KMS-11 (cell line): Measurements from ENCODE around the gene ASB6.

Source experiments
- H2AFZ ChIP-seq: fragments of 200-600 bp; sonication (generic); 2 replicates; pipeline ENCODE4 v1.6.1; 2016; ENCODE audit warnings: antibody characterized with exemption, mixed run types, low read depth
- H3K27ac ChIP-seq: fragments of 200-600 bp; sonication (generic); 2 replicates; pipeline ENCODE4 v1.6.1; 2016; ENCODE audit warnings: mild to moderate bottlenecking, mixed run types
- H3K27me3 ChIP-seq: fragments of 200-600 bp; sonication (generic); 2 replicates; pipeline ENCODE4 v1.6.1; 2017; ENCODE audit warnings: mild to moderate bottlenecking, low read depth, mixed run types, moderate library complexity; ENCODE audit not compliant: insufficient read depth
- H3K36me3 ChIP-seq: fragments of 200-600 bp; sonication (generic); 2 replicates; pipeline ENCODE4 v1.6.1; 2017; ENCODE audit warnings: mild to moderate bottlenecking, mixed run types; ENCODE audit not compliant: insufficient read depth
- H3K4me1 ChIP-seq: fragments of 200-600 bp; sonication (generic); 2 replicates; pipeline ENCODE4 v1.6.1; 2016; ENCODE audit warnings: mild to moderate bottlenecking, low read depth, mixed run types; ENCODE audit not compliant: poor library complexity, severe bottlenecking
- H3K4me2 ChIP-seq: fragments of 200-600 bp; sonication (generic); 2 replicates; pipeline ENCODE4 v1.7.0; 2016; ENCODE audit warnings: mild to moderate bottlenecking, mixed run types
- H3K4me3 ChIP-seq: fragments of 200-600 bp; sonication (generic); IDR thresholded peaks from 2 replicates; pipeline ENCODE4 v1.6.1; 2017; ENCODE audit warnings: low read depth, low read length, mixed read lengths; ENCODE audit not compliant: insufficient read depth
- H3K79me2 ChIP-seq: fragments of 200-600 bp; sonication (generic); 2 replicates; pipeline ENCODE4 v1.6.1; 2016; ENCODE audit warnings: low read depth, mixed run types; ENCODE audit not compliant: insufficient read depth
- H3K9ac ChIP-seq: fragments of 200-600 bp; sonication (generic); 2 replicates; pipeline ENCODE4 v1.6.1; 2016; ENCODE audit warnings: mild to moderate bottlenecking, mixed run types
- H4K20me1 ChIP-seq: fragments of 200-600 bp; sonication (generic); 2 replicates; pipeline ENCODE4 v1.6.1; 2016; ENCODE audit warnings: mild to moderate bottlenecking, mixed run types; ENCODE audit not compliant: insufficient read depth
- CTCF ChIP-seq: fragments of 200-600 bp; sonication (generic); conservative IDR thresholded peaks from 2 replicates; pipeline ENCODE4 v1.6.1; 2017; ENCODE audit warnings: low read depth, mild to moderate bottlenecking, antibody characterized with exemption, low read length, moderate library complexity, mixed read lengths

ASB6 gene

DNA sequence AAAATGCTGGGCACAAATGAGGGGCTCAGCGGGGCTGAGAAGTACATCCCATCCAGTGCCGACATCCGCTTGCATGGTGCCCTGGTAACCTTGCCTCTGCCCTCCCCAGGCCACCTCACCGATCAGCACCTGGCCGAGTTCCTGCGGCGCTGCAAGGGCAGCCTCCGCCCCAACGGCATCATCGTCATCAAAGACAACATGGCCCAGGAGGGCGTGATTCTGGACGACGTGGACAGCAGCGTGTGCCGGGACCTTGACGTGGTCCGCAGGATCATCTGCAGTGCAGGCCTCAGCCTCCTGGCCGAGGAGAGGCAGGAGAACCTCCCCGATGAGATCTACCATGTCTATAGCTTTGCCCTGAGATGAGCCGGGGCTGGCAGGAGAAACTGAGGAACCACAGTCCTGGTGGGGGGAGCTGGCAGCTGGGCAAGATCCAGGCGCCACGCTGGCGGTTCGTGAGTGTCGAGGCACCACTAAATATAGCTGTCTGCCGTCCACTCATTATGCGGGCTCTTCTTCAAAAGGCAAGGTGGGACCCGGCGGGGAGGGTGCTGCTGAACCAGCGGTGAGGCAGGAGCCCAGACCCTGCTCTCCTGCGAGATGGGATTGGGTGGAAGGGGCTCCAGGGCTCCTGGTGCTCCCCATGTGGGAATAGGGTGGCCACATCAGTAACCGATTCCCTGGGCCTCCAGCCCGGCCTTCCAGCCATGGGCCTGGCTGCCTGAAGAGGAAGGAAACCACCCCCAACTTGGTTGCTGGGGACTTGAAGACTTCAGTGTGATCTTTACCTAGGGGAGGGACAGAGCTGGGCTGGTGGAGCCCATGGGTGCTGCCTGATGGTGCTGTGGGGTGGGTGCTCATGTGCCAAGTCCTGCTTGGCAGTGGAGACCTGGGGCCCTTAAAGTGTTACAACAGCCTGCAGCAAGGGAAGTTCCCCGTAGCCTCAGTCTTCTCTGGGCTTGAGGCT lies 6.6 kb downstream of the ASB6 start:
- H3K4me1 ChIP-seq: no peaks in the 10 kb centered on the region
- no peaks in the 10 kb centered on the region for H3K27me3 ChIP-seq
- H3K27ac ChIP-seq: no peak overlapping the region
- no peak overlapping the region for H3K4me2 ChIP-seq
- H4K20me1 ChIP-seq: peaks cover 1% of the 10 kb centered on the region
- H2AFZ ChIP-seq: no peak overlapping the region
- no peak overlapping the region for H3K9ac ChIP-seq
- no peak overlapping the region for H3K4me3 ChIP-seq
- peaks cover 5% of the 10 kb centered on the region; the same call in 1 of the 2 replicates for H3K36me3 ChIP-seq
- TF ChIP-seq CTCF: no peak
- H3K79me2 ChIP-seq: peaks cover 45% of the 10 kb centered on the region; the same call in 1 of the 2 replicates

DNA sequence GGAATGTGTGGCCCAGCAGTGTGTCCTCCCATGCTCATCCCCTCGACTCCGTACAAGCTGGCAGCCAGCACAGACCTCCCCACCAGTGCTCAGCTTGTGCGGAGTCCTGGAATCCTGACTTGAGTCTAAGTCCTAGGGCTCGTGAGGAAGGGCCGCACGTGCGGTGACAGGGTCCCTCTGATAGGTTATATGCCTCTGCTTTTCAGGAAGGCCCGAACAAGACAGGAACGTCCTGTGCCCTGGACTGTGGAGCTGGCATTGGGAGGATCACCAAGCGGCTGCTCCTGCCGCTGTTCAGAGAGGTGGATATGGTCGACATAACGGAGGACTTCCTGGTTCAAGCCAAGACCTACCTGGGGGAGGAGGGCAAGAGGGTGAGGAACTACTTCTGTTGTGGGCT lies 8.1 kb downstream of the ASB6 start:
- H3K4me1 ChIP-seq: peaks cover 12% of the 10 kb centered on the region
- no peak overlapping the region for H2AFZ ChIP-seq
- peaks cover 50% of the 10 kb centered on the region for H3K79me2 ChIP-seq
- no peak overlapping the region for H3K4me3 ChIP-seq
- H3K27me3 ChIP-seq: no peaks in the 10 kb centered on the region
- no peak overlapping the region for H3K27ac ChIP-seq
- peaks cover 12% of the 10 kb centered on the region for H4K20me1 ChIP-seq
- peaks cover 5% of the 10 kb centered on the region; the same call in 1 of the 2 replicates for H3K36me3 ChIP-seq
- H3K9ac ChIP-seq: no peak overlapping the region
- no peak for TF ChIP-seq CTCF
- H3K4me2 ChIP-seq: no peak overlapping the region

DNA sequence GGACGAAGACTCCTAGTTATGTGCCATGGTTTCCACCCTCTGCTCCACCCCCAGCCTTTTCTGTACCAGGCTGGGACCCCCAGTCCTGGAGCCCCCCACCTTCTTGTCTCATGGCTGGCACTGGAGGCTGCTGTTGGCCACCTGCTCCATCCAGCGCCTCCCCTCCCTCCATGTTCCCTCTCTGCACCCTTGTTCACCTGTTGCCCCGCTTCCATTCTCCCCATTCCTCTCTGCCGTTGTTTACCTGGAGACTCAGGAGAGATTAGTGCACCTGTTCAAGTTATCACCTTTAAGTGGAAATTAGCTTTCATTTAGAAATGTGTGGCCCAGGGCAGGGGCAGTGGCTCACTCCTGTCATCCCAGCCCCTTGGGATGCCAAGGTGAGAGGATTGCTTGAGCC lies 8.7 kb downstream of the ASB6 start:
- peaks cover 19% of the 10 kb centered on the region for H3K4me1 ChIP-seq
- peaks cover 5% of the 10 kb centered on the region; the same call in 1 of the 2 replicates for H3K36me3 ChIP-seq
- H2AFZ ChIP-seq: no peak overlapping the region
- no peak overlapping the region for H3K4me2 ChIP-seq
- no peak overlapping the region for H3K4me3 ChIP-seq
- H3K9ac ChIP-seq: no peak overlapping the region
- no peak overlapping the region for H3K27ac ChIP-seq
- H4K20me1 ChIP-seq: peaks cover 16% of the 10 kb centered on the region
- H3K79me2 ChIP-seq: peaks cover 56% of the 10 kb centered on the region
- no peaks in the 10 kb centered on the region for H3K27me3 ChIP-seq
- TF ChIP-seq CTCF: no peak

DNA sequence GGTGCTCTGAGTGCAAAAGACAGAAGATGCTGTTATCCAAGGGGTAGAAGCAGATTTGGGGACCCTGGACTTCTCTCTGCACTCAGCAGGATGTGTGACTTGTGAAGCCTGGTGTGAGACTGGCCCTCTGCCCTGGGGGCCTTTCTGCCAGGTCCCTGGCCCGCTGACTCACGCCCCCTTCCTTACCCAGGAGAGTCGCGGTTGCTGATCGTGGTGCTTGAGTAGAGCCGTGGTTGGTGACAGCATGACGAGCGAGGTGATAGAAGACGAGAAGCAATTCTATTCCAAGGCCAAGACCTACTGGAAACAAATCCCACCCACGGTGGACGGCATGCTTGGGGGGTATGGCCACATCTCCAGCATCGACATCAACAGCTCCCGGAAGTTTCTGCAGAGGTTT lies 9.5 kb downstream of the ASB6 start:
- Histone ChIP-seq H3K36me3 (peaks cover 5% of the 10 kb centered on the region; the same call in 1 of the 2 replicates), H2AFZ (no peak overlapping the region), H3K79me2 (peaks cover 63% of the 10 kb centered on the region), H3K4me1 (peaks cover 26% of the 10 kb centered on the region), H3K27ac (no peak overlapping the region), H3K4me3 (no peak overlapping the region), H3K9ac (no peak overlapping the region), H4K20me1 (peaks cover 16% of the 10 kb centered on the region), H3K27me3 (no peaks in the 10 kb centered on the region), H3K4me2 (no peak overlapping the region)
- TF ChIP-seq CTCF: no peak
